Measurements from ENCODE around the gene APLF.
A peak's percentile ranks its signal among the peaks of the same experiment; 100 is the strongest.
"Not testable (repeated sequence)": the region's sequence is repeated elsewhere in the genome, so short reads cannot be mapped to it uniquely, and the experiment has no call there.

APLF gene

DNA sequence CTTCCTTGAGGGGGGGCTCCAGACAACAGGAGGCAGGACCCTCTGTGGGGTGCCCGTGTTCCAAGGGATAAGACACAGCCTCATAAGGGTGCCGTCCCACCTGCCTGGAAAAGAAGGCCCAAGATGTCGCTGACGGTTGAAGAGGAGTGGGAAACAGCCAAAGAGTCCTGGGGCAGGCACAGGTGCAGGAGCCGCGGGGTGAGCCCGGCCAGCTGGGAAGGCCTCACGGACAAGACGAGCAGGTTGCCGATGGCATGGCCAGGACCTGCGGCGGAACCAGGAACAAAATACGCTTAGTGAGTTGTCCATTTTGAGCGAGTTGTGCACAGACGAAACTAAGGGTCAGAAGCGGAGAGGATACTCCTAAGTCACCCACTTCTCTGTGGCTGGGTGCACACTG is 61.8 kb downstream of the APLF start:
- not testable (repeated sequence) for DNase-seq (ENCODE audit: low read depth)

DNA sequence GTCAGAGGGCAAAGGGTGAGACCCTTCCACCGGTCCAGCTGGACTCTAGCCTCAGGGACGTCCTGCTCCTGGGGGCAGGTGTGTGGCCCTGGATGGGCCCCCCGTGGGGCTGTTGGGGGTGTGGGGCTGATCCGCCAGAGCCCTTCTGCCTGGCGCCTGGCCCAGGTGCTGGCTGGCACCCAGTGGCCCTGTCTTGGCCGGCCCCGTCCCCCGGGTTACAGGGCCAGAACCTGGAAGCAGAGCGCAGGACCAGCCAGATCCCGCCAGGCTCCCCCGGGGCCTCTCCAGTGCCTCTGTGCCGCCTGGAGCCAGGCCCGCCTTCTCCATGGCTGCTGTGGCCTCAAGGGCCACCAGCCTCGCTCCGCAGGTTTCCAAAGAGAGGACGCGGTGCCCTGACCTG is 62.3 kb downstream of the APLF start:
- DNase-seq (ENCODE audit: low read depth) = not testable (repeated sequence)

DNA sequence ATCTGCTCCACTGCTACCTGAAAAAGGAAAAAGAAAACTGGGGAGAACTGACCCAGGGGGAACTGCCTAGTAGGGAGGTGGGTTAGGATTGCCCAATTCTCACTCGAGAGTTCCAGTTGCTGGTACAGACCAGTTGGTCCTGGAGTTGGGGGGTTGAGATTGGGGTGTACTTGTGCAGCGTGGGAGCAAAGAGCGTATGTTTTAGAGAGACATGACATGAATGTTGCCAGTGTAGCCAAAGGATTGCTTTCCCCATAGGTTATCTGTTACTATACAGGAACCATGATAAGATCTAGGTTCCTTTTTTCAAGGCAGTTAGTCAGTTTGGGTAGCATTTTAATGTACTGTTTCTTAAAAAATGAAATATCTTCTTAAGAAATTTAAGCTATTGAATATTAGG is 68.6 kb downstream of the APLF start:
- no peak for DNase-seq (ENCODE audit: low read depth)

DNA sequence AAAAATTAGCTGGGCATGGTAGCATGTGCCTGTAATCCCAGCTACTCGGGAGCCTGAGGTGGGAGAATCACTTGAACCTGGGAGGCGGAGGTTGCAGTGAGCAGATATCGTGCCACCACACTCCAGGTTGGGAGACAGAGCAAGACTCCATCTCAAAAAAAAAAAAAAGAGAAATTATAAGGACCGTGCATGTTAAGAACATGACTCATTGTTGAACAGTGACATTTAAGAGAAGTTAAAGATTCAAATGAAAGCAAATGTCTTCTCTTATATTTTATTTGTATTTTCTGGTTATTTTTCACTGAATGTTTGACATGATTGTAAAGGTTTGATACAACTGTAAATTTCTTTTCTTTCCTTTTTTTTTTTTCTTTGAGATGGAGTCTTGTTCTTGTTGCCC is 69.6 kb downstream of the APLF start:
- DNase-seq (ENCODE audit: low read depth) = no peak

DNA sequence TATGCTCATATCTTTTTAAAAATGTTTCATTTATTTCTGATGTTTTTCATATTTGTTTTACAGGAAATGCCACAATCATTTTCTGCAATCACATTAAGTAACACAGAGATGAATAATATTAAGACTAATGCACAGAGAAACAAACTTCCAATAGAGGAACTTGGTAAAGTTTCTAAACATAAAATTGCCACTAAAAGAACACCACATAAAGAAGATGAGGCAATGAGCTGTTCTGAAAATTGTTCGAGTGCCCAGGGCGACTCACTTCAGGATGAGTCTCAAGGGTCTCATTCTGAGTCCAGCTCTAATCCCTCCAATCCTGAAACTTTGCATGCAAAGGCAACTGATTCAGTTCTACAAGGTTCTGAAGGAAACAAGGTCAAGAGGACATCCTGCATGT is 70.4 kb downstream of the APLF start:
- no peak for DNase-seq (ENCODE audit: low read depth)

DNA sequence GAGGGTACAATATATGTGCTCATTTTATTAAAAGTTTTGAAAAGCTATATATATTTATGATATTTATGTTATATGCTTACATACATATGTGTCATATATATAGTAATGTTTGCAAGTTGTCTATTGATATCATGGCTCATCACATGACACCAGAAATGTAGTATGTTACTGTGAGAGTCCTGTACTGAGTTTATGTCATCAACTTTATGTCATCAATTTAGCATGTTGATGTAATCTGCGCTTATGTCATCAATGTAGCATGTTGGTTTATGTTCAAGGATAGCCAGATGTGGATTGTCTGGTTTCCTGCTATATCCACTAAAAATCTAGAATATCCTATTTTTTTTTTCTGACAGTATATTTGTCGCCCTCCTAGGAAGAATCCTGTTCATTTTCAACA is 77.4 kb downstream of the APLF start:
- no peak for DNase-seq (ENCODE audit: low read depth)

DNA sequence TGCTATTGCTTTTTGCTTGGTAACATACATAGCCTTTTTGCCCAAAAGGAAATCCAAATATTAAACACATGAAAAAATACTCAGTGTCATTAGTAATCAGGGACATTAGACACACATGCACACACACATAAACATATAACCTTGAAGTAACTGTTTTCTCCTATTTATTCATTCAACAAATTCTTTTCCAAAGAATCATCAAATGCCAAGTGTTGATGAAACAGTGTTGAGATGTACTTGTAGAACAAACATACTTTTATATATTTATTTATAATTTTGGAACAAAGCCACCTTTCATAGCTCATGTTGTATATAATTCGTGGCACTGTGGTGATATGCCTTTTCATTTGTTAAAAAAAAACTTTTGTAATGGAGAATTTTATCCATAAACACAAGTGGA is 81.0 kb downstream of the APLF start:
- peak; percentile 68 for DNase-seq (ENCODE audit: low read depth)

DNA sequence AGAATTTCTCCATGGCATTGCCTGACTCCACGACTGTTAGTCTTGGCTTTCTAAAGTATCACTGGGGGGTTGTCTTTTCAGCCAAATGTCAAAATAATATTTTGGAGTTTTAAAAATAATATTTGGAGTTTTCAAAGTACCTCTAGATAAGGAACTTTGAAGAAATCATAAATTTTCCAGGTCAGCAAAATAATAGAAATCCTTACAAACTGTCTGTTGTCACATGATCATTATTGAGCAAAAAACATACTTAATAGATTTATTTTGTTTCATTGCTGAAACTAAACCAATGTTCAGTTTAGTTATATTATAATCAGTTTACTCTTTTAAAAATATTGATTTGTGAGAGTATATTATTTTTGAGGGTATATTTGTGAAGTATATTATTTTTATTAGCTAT is 85.7 kb downstream of the APLF start:
- DNase-seq (ENCODE audit: low read depth) = no peak

DNA sequence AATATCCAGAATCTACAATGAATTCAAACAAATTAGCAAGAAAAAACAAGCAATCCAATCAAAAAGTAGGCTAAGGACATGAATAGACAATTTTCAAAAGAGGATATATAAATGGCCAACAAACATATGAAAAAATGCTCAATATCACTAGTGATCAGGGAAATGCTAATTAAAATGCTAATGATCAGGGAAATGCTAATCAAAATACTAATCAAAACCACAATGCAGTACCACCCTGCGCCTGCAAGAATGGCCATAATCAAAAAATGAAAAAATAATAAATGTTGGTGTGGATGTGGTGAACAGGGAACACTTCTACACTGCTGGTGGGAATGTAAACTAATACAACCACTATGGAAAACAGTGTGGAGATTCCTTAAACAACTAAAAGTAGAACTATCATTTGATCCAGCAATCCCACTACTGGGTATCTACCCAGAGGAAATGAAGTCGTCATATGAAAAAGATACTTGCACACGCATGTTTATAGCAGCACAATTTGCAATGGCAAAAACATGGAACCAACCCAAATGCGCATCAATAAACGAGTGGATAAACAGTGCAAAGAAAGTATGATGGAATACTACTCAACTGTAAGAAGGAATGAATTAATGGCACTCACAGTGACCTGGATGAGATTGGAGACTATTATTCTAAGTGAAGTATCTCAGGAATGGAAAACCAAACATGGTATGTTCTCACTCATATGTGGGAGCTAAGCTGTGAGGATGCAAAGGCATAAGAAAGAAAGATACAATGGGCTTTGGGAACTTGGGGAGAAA is 88.2 kb downstream of the APLF start:
- DNase-seq (ENCODE audit: low read depth) = not testable (repeated sequence)

DNA sequence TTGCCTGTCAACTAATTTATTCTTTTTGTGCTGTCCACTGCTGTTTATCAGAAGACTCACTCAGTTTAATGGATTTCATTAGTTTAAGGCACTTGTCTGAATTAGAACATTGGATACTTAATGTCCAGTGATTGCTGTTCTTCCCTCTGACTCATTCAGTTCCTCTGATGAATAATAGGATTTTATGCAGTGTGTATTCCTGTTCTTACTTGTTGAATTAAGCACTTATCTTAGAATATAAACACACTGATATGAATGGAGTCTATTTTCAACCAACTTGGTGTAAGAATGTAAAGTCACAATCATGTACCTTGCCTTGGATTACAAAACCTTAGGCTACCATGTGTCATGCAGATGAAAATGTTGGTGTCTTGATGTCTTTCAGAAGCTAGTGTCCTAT is 89.0 kb downstream of the APLF start:
- no peak for DNase-seq (ENCODE audit: low read depth)

DNA sequence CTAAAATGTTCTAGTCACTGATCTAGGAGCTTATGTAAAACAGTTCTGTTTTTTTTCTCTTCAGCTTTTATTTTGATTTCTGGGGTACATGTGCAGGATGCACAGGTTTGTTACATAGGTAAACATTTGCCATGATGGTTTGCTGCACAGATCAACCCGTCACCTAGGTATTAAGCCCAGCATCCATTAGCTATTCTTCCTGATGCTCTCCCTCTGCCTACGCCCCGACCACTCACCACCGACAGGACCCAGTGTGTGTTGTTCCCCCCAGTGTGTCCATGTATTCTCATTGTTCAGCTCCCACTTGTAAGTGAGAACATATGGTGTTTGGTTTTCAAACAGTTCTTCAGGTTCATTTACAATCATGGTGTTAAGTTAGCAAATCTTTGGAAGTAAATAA is 91.2 kb downstream of the APLF start:
- DNase-seq (ENCODE audit: low read depth) = no peak

DNA sequence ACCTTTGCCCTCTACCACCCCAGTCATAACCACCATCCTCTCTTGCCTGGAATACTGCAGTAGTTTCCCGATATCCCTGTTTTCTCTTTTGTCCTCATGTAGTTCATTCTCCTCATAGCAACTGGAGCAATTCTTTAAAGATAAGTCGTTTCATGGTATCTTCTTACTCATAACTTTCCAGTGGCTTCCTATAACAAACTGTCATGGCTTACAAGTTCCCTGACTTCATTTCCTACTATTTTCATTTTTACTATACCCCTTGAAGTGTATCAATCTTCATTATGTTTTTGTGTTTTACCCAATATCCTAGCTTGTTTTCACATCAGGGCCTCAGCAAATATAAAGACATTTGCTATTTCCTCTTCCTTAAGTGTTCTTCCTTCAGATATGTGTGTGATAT is 92.3 kb downstream of the APLF start:
- no peak for DNase-seq (ENCODE audit: low read depth)

DNA sequence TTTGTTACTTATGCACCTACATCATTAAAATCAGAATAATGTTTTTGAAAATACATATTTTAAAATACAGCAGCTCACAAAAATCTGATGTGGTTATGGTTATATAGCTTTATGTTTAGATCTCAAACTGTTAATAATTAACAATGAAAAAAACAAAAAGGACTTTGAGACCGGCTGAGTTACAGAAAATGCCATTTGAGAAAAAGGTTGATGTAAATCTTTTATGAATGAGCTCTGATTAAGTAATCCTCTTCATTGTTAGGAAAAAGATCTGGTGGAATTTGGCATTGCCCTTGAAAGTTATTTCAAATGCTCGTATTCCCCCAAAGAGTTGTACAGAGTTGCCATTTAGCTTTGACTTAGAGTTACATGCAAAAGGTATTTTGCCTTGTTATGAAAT is 93.2 kb downstream of the APLF start:
- DNase-seq (ENCODE audit: low read depth) = no peak

DNA sequence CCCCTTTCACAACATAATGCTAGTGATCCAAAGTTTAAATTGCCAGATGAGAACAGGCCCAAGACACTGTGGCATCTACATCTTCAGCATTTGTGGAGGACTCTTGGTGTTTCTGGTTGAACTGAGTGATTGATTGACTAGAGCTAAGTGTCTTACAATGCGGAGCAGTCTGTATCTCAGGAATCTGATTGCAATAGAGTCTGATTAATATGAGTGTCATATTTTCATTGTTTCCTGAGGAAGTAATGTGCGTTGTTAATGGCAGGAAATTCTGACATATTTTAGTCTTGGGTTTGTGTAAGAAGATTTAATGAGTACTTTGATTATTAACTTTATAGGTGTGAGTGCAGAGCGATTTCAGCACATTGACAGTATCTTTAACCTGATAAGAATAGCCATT is 94.0 kb downstream of the APLF start:
- peak; percentile 5 for DNase-seq (ENCODE audit: low read depth)

DNA sequence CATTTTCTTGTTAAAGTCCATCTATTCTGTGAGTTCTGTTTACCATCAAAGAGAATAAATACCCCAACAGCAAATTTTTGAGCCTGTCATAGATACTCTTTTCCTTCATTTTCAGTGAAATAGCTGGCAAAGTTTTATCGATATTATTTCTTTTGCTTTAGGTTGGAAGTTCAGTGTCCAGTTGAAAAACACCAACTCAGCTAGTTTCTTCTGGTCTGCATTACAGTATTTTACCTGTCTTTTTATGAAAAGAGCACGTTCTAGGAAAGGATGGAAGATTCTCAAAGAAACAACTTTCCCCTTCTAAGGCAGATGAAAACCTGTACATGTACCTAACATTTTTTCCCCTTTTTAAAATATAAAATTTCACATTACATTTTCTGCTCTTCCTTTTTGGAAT is 95.5 kb downstream of the APLF start:
- no peak for DNase-seq (ENCODE audit: low read depth)

DNA sequence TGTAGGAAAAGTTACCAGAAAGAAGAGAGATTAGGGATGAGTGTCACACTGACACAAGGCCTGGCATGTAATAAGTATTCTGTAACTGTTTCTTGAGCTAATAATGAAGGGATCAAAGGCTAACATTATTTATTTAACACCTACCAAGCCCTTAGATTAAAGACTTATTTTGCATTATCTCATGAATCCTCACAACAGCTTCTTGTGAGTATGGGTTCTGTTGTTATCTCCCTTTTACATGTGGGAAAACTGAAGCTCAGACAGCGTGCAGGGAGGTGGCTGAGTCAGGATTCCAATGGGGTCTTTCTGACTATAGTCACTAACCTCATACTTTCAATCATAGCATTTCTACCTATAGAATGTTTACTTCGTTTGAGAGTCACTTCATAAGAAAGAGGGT is 97.0 kb downstream of the APLF start:
- no peak for DNase-seq (ENCODE audit: low read depth)

DNA sequence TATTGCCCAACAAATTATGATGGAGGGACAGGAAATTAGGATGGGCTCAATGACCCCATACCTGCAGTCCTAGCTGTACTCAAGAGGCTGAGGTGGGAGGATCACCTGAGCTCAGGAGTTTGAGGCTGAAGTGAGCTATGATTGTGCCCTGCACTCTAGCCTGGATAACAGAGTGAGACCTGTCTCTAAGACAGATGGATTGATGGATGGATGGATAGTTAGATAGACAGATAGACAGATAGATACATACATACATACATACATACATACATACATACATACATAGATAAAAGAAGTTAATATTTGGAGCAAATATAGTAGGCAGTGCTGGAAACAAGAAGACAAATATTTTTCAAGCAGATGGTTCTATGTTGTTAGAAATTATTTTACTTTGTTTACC is 97.9 kb downstream of the APLF start:
- DNase-seq (ENCODE audit: low read depth) = no peak

DNA sequence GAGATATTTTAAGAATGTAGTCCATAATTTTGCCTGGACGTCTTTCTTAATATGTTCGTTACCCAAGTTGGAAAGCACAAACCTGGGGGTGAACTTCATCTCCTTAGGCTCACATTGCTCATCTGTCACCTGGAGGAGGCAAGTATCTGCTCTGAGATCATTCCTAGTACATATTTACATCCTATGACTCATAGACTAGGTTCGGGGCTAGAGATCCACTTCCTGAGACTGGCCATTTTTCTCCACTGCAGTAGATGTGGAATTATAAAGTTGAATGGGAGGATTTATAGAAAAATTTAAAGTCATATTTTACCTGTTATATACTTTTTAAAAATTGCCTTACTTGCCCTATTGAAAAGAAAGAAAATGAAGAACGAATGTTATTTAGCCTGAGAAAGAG is 98.5 kb downstream of the APLF start:
- no peak for DNase-seq (ENCODE audit: low read depth)

DNA sequence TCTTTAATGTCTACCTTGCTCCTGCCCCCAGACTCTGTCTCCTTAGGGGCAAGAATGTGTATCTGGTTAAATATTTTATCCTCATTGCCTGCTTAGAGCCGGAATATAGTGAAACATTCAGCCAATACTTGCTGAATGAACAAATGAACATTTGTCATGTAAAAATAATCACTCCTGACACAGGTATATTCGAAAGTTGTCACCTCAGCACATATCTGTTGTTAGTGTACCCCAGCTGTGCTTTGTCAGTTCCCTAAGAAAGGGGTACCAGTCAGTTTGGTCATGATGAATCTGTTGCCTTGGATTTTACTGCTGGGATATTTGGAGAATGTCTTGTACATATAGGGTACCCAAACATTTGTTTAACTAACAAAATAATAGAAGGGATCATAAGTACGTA is 99.0 kb downstream of the APLF start:
- DNase-seq (ENCODE audit: low read depth) = no peak

DNA sequence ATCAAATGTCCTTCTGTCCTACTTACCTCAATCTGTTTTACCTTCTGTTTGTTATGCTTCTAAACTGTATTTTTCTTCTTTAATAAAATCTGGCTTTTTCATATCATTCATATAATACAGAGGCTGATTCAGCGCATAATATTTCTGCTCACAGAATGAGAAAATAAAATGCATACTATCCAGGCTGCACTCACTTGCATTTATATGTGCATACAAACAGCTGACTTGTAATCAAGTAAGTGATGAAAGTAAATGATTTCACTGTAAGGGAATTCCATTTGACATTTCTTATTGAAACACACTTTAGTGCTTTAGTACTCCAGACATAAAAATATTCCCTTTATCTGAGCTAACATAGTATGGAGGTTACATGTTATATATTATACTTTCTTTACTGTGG is 100.7 kb downstream of the APLF start:
- DNase-seq (ENCODE audit: low read depth) = no peak

DNA sequence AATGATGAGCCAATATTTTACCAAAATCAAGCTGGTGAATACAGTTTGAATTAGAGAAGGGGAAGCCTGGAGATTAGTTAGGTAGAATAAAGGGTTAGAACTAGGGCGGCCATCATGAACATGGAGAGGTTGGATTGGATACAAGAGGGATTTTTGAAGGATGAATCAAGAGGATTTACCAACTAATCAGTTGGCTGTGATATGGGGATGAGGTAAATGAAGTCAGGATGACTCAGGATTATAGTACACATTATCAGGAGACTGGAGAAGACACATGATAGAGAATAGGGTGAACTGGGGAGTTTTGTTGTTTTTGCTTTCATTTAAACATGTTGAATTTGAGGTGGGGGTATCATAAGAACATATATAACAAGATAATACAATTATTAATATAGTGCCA is 102.2 kb downstream of the APLF start:
- no peak for DNase-seq (ENCODE audit: low read depth)

DNA sequence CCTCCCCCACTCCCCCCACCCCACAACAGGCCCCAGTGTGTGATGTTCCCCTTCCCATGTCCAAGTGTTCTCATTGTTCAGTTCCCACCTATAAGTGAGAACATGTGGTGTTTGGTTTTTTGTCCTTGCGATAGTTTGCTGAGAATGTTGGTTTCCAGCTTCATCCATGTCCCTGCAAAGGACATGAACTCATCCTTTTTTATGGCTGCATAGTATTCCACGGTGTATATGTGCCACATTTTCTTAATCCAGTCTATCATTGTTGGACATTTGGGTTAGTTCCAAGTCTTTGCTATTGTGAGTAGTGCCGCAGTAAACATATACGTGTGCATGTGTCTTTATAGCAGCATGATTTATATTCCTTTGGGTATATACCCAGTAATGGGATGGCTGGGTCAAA is 103.0 kb downstream of the APLF start:
- DNase-seq (ENCODE audit: low read depth) = not testable (repeated sequence)

DNA sequence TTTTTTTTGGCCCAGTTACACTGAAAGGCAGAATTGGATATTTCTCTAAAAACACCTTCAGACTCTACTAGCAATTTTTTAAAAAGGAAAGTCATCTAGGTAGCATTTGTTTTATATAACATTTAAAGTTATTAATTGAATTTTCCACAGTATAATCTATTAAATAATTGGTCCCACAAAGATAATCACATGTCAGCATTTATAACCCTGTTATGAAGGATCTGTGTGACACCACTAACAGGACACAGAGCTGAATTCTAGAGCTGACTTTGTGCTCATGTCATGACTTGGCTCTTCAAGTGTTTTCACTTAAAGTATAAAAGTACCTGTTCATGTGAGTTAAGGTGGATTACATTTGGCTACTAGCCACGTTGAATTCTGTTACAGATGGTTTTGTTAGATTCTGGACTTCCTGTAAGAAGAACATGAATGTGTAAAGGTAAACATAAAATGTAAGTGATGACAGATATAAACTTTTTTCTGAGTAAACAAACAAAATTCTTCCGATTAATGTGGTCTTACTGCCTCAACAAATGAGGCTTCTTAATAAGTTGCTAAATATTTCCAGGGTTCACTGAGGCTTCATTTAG is 106.9 kb downstream of the APLF start:
- DNase-seq (ENCODE audit: low read depth) = no peak

DNA sequence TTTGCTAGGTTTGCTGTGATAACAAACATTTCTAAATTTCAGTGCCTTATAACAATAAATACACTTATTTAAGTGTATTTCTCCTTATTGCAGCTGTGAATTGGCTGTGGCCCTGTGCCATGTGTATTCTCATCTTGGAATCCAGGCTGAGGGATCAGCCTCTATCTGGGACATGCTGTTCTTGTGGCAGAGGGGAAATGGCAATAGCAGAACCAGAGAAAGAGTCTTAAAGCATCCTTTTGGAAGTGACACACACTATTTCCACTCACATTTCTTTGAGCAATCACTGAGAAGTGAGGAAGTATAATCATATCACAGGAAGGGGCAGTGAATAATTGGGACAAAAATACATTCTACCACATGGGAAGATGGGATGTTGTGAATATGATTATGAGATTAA is 109.8 kb downstream of the APLF start:
- peak; percentile 12 for DNase-seq (ENCODE audit: low read depth)

Data from fibroblast of gingiva (primary cell).